T follicular helper cell (primary cell): ENCODE measurements around the gene EIF4E1B.

Source experiments
- DNase-seq: peaks from one replicate; pipeline ENCODE4 v3.0.0-alpha.2; 2020; ENCODE audit warnings: low read depth

EIF4E1B gene

GRCh38 chr5:176664479-176664878 lies 34.0 kb downstream of the EIF4E1B start:
- DNase-seq, result no peak

- DNase-seq, result no peak
These were observed 34.4 kb downstream of the EIF4E1B start for GRCh38 chr5:176664886-176665285.

GRCh38 chr5:176665517-176665916 lies 35.0 kb downstream of the EIF4E1B start:
- no peak for DNase-seq

- no peak for DNase-seq
These were observed 37.2 kb downstream of the EIF4E1B start for GRCh38 chr5:176667637-176668036.

GRCh38 chr5:176670449-176670848 lies 40.0 kb downstream of the EIF4E1B start:
- DNase-seq, result no peak

GRCh38 chr5:176671399-176671798 lies 40.9 kb downstream of the EIF4E1B start:
- no peak for DNase-seq

GRCh38 chr5:176671890-176672747 lies 41.6 kb downstream of the EIF4E1B start:
- no peak for DNase-seq

GRCh38 chr5:176673651-176674583 lies 43.4 kb downstream of the EIF4E1B start:
- no peak for DNase-seq

- DNase-seq, result no peak
These were observed 44.3 kb downstream of the EIF4E1B start for GRCh38 chr5:176674799-176675198.

GRCh38 chr5:176675676-176676360 lies 45.3 kb downstream of the EIF4E1B start:
- DNase-seq, result no peak

- no peak for DNase-seq
These were observed 45.9 kb downstream of the EIF4E1B start for GRCh38 chr5:176676361-176676824.

GRCh38 chr5:176677209-176677939 lies 46.9 kb downstream of the EIF4E1B start:
- DNase-seq, result no peak

- no peak for DNase-seq
These were observed 48.1 kb downstream of the EIF4E1B start for GRCh38 chr5:176678584-176678983.

GRCh38 chr5:176679365-176680225 lies 49.1 kb downstream of the EIF4E1B start:
- no peak for DNase-seq

- no peak for DNase-seq
These were observed 49.7 kb downstream of the EIF4E1B start for GRCh38 chr5:176680226-176680563.

- DNase-seq, result no peak
These were observed 51.6 kb downstream of the EIF4E1B start for GRCh38 chr5:176682016-176682531.

- no peak for DNase-seq
These were observed 54.5 kb downstream of the EIF4E1B start for GRCh38 chr5:176685010-176685409.

- DNase-seq, result no peak
These were observed 56.8 kb downstream of the EIF4E1B start for GRCh38 chr5:176687247-176687646.

- no peak for DNase-seq
These were observed 57.4 kb downstream of the EIF4E1B start for GRCh38 chr5:176687881-176688280.

GRCh38 chr5:176690911-176691310 lies 60.4 kb downstream of the EIF4E1B start:
- DNase-seq, result no peak
